HG03457 (cell line): ENCODE data around the gene TRPV4.

ENCODE experiments used
- ATAC-seq: cut with Tn5 transposase; IDR thresholded peaks from one replicate; pipeline ENCODE4 v1.9.1; 2021; ENCODE audit warnings: moderate number of reproducible peaks; ENCODE audit not compliant: unreplicated experiment

The TRPV4 gene

GRCh38 chr12:109743076-109743910 lies 89.9 kb downstream of the TRPV4 start:
- ATAC-seq, result no peak

- ATAC-seq, result no peak
These were observed 91.1 kb downstream of the TRPV4 start for GRCh38 chr12:109741970-109742703.

- ATAC-seq, result no peak
These were observed 91.8 kb downstream of the TRPV4 start for GRCh38 chr12:109741286-109741969.

- ATAC-seq, result no peak
These were observed 92.4 kb downstream of the TRPV4 start for GRCh38 chr12:109740694-109741245.

- ATAC-seq, result no peak
These were observed 93.2 kb downstream of the TRPV4 start for GRCh38 chr12:109739747-109740693.

- ATAC-seq, result no peak
These were observed 94.1 kb downstream of the TRPV4 start for GRCh38 chr12:109738878-109739665.

GRCh38 chr12:109738209-109738608 lies 95.0 kb downstream of the TRPV4 start:
- no peak for ATAC-seq

- ATAC-seq, result no peak
These were observed 95.6 kb downstream of the TRPV4 start for GRCh38 chr12:109737631-109738030.

GRCh38 chr12:109737126-109737525 lies 96.1 kb downstream of the TRPV4 start:
- ATAC-seq, result no peak

- no peak for ATAC-seq
These were observed 96.6 kb downstream of the TRPV4 start for GRCh38 chr12:109736552-109737108.

GRCh38 chr12:109735825-109736551 lies 97.2 kb downstream of the TRPV4 start:
- ATAC-seq, result no peak

- no peak for ATAC-seq
These were observed 98.1 kb downstream of the TRPV4 start for GRCh38 chr12:109735051-109735521.

GRCh38 chr12:109734219-109735000 lies 98.8 kb downstream of the TRPV4 start:
- ATAC-seq, result no peak
